Transverse colon (tissue), 4 donors: Measurements from ENCODE around the gene ARRB2.

Experiments
- POLR2A ChIP-seq: fragments of 450-650 bp; IDR thresholded peaks from one replicate; pipeline ENCODE4 v1.6.1; 2016; ENCODE audit warnings: antibody characterized with exemption, mild to moderate bottlenecking, moderate library complexity
- POLR2AphosphoS5 ChIP-seq, 3 donors: sonication (generic); formaldehyde crosslinking; IDR thresholded peaks; one replicate each; pipeline ENCODE4 v1.6.1; 2016; ENCODE audit warnings: antibody characterized with exemption in 3 of 3
- TF ChIP-seq, protein P1 (sequence below), 5 experiments: fragments of 200-600 bp in 3 of 5; fragments of 450-650 bp in 2 of 5; sonication (generic) in 3 of 5; IDR thresholded peaks; 1 replicate in 2 of 5; 2 replicates in 3 of 5; pipeline ENCODE4 v1.5.1; 2016 to 2017; ENCODE audit warnings: antibody characterized with exemption in 5 of 5, inconsistent platforms in 3 of 5, mild to moderate bottlenecking in 2 of 5, moderate library complexity in 1 of 5

DNA sequence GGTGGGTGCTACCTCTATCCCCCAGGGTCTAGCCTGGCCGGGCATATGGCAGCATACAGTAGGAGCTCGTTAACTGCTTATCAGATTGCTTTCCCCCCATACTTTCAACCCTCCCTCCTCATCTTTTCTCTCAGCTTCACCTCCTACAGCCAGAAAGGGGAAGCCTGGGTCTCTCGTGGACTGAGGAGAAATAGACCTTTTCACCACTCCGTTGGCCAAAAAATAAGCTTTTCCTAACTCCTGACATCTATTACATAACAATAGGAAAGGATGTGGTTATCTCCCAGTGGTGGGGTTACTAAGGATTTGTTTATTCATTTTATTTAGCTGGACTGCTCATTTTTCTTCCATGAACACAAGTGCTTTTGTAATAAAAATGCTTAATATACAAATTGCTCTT lies 38.3 kb downstream of the ARRB2 start:
- TF ChIP-seq, protein P1, sequence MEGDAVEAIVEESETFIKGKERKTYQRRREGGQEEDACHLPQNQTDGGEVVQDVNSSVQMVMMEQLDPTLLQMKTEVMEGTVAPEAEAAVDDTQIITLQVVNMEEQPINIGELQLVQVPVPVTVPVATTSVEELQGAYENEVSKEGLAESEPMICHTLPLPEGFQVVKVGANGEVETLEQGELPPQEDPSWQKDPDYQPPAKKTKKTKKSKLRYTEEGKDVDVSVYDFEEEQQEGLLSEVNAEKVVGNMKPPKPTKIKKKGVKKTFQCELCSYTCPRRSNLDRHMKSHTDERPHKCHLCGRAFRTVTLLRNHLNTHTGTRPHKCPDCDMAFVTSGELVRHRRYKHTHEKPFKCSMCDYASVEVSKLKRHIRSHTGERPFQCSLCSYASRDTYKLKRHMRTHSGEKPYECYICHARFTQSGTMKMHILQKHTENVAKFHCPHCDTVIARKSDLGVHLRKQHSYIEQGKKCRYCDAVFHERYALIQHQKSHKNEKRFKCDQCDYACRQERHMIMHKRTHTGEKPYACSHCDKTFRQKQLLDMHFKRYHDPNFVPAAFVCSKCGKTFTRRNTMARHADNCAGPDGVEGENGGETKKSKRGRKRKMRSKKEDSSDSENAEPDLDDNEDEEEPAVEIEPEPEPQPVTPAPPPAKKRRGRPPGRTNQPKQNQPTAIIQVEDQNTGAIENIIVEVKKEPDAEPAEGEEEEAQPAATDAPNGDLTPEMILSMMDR (IDR thresholded peaks at IDR 0.05) = no peak
- TF ChIP-seq POLR2A (no peak), POLR2AphosphoS5 (IDR thresholded peaks at IDR 0.05) (no peak)
